Stomach (tissue), 9 donors: ENCODE measurements around the gene PPP3CA. TPM values are rescaled to one million over a fixed set of nuclear protein-coding genes. Genes with fewer than 3 reads are reported as not detected.
"Not testable (repeated sequence)": the region's sequence is repeated elsewhere in the genome, so short reads cannot be mapped to it uniquely, and the experiment has no call there.

Source experiments
- DNase-seq, 2 donors: peaks; one replicate each; pipeline versions ENCODE4 v3.0.0 to v3.0.0-alpha.2; 2013 to 2019
- H3K27ac ChIP-seq, 5 donors: fragments of 200-600 bp in 4 of 5; sonication (generic) in 4 of 5; one replicate each; pipeline ENCODE4 v1.5.1; 2013 to 2019; ENCODE audit warnings: mild to moderate bottlenecking in 1 of 5, moderate library complexity in 1 of 5
- H3K27me3 ChIP-seq, 3 donors: fragments of 200-600 bp; sonication (generic); one replicate each; pipeline ENCODE4 v1.5.1; 2017 to 2019; ENCODE audit warnings: mixed run types in 1 of 3
- H3K36me3 ChIP-seq, 4 donors: fragments of 200-600 bp; sonication (generic); 1 replicate in 3 of 4; 2 replicates in 1 of 4; pipeline ENCODE4 v1.5.1; 2016 to 2019
- H3K4me1 ChIP-seq, 4 donors: fragments of 200-600 bp; sonication (generic); one replicate each; pipeline ENCODE4 v1.5.1; 2016 to 2019
- H3K4me3 ChIP-seq, 4 donors: fragments of 200-600 bp; sonication (generic) in 3 of 4; one replicate each; pipeline ENCODE4 v1.5.1; 2016 to 2019; ENCODE audit warnings: mild to moderate bottlenecking in 1 of 4
- H3K9me3 ChIP-seq, 4 donors: fragments of 200-600 bp; sonication (generic); one replicate each; pipeline ENCODE4 v1.5.1; 2016 to 2019
- CTCF ChIP-seq, 7 experiments: fragments of 450-650 bp in 4 of 7; fragments of 200-600 bp in 3 of 7; sonication (generic) in 3 of 7; IDR thresholded peaks; one replicate each; pipeline ENCODE4 v1.5.1; 2016 to 2019; ENCODE audit warnings: antibody characterized with exemption in 7 of 7, control low read depth in 2 of 7, mild to moderate bottlenecking in 1 of 7
- EP300 ChIP-seq: sonication (generic); formaldehyde crosslinking; IDR thresholded peaks from one replicate; pipeline ENCODE4 v1.6.1; 2017; ENCODE audit warnings: antibody characterized with exemption
- POLR2A ChIP-seq, 4 donors: fragments of 450-650 bp; IDR thresholded peaks; one replicate each; pipeline ENCODE4 v1.6.1; 2016; ENCODE audit warnings: antibody characterized with exemption in 4 of 4, control low read depth in 2 of 4, mild to moderate bottlenecking in 1 of 4, moderate library complexity in 1 of 4
- POLR2AphosphoS5 ChIP-seq, 3 donors: sonication (generic); formaldehyde crosslinking; IDR thresholded peaks; one replicate each; pipeline ENCODE4 v1.6.1; 2016; ENCODE audit warnings: antibody characterized with exemption in 3 of 3
- WGBS, 5 donors: extraction: QIAGEN DNeasy Blood & Tissue Kit in 3 of 5; methylation state at CpG; one replicate each; pipeline versions ENCODE4 v1.1.5 to v1.1.7; 2013 to 2018; 5-methylcytosine and 5-hydroxymethylcytosine counted together
- intact Hi-C: fragments of 100-400 bp; cut with DNase I; formaldehyde crosslinking; loops from one replicate; pipeline ENCODE4 v1.15.1; 2023; ENCODE audit warnings: low total_unique reads
- polyA plus RNA-seq, 3 donors: library from polyadenylated mRNA; stranded (reverse); fragments of 200-250 nt; gene quantifications; one replicate each; pipeline ENCODE4 v1.2.3, GENCODE V29; 2013
- total RNA-seq, 5 donors: library from RNA; depleted of rRNA; stranded (reverse); fragments of >200 nt; gene quantifications; one replicate each; pipeline versions ENCODE4 v1.1.0 to v1.2.3, GENCODE V29; 2014 to 2016
- donor health status: healthy with polysubstance abuse.
- donor health status: Bipolar disorder and iron deficiency.
- donor health status: healthy.

PPP3CA gene
- total and polyA plus RNA-seq, 8 donors = 8.9 to 62.4 (median 20.6) TPM

- DNase-seq = no peak
- no peaks in the 10 kb centered on the region for H3K36me3 ChIP-seq
- H3K9me3 ChIP-seq = no peaks in the 10 kb centered on the region
- intact Hi-C loops = no loop called here
- no peak for TF ChIP-seq EP300
- TF ChIP-seq POLR2A (IDR thresholded peaks at IDR 0.05) = no peak
- no peak for TF ChIP-seq POLR2AphosphoS5 (IDR thresholded peaks at IDR 0.05)
- no peak for TF ChIP-seq CTCF (IDR thresholded peaks at IDR 0.05)
- H3K4me3 ChIP-seq = no peak overlapping the region
- H3K27me3 ChIP-seq = no peaks in the 10 kb centered on the region
- no peak overlapping the region for H3K27ac ChIP-seq
- 82 to 90% (median 88%) methylated on average over 5 of the region's 5 CpGs for WGBS, 5 donors
- H3K4me1 ChIP-seq = peaks cover 0 to 35% (median 15%) of the 10 kb centered on the region in 4 donors
These were observed 206.1 kb downstream of the PPP3CA start for GRCh38 chr4:101141230-101141629.

GRCh38 chr4:101140228-101140627 is 207.1 kb downstream of the PPP3CA start:
- no peak for DNase-seq
- intact Hi-C loops = no loop called here
- Histone ChIP-seq H3K27ac (no peak overlapping the region), H3K36me3 (no peaks in the 10 kb centered on the region), H3K4me1 (peaks cover 0 to 45% (median 19%) of the 10 kb centered on the region in 4 donors), H3K9me3 (no peaks in the 10 kb centered on the region), H3K27me3 (no peaks in the 10 kb centered on the region), H3K4me3 (no peak overlapping the region)
- TF ChIP-seq POLR2AphosphoS5 (IDR thresholded peaks at IDR 0.05) (no peak), CTCF (IDR thresholded peaks at IDR 0.05) (no peak), POLR2A (IDR thresholded peaks at IDR 0.05) (no peak), EP300 (no peak)

- Histone ChIP-seq H3K4me3 (no peak overlapping the region), H3K4me1 (peaks cover 0 to 46% (median 20%) of the 10 kb centered on the region in 4 donors), H3K36me3 (no peaks in the 10 kb centered on the region), H3K27me3 (no peaks in the 10 kb centered on the region), H3K27ac (no peak overlapping the region), H3K9me3 (peaks cover 0 to 5% (median 0%) of the 10 kb centered on the region in 4 donors)
- intact Hi-C loops = no loop called here
- 85 to 88% (median 87%) methylated on average over 8 of the region's 8 CpGs for WGBS, 5 donors
- DNase-seq = no peak
- TF ChIP-seq POLR2AphosphoS5 (IDR thresholded peaks at IDR 0.05) (no peak), POLR2A (IDR thresholded peaks at IDR 0.05) (no peak), EP300 (no peak), CTCF (IDR thresholded peaks at IDR 0.05) (no peak)
These were observed 210.7 kb downstream of the PPP3CA start for GRCh38 chr4:101136373-101137370.

GRCh38 chr4:101135371-101136010 is 211.8 kb downstream of the PPP3CA start:
- Histone ChIP-seq H3K4me3 (no peak overlapping the region), H3K36me3 (no peaks in the 10 kb centered on the region), H3K4me1 (peaks cover 0 to 36% (median 16%) of the 10 kb centered on the region in 4 donors), H3K27me3 (no peaks in the 10 kb centered on the region), H3K27ac (no peak overlapping the region), H3K9me3 (peaks cover 0 to 5% (median 0%) of the 10 kb centered on the region in 4 donors)
- no peak for DNase-seq
- TF ChIP-seq EP300 (no peak), POLR2AphosphoS5 (IDR thresholded peaks at IDR 0.05) (no peak), CTCF (IDR thresholded peaks at IDR 0.05) (no peak), POLR2A (IDR thresholded peaks at IDR 0.05) (no peak)
- intact Hi-C loops = no loop called here
- WGBS, 5 donors = 69 to 76% (median 73%) methylated on average over 3 of the region's 3 CpGs

- H3K4me3 ChIP-seq, H3K9me3 ChIP-seq, intact Hi-C loops, H3K36me3 ChIP-seq, H3K27ac ChIP-seq, DNase-seq, H3K27me3 ChIP-seq: not testable (repeated sequence)
- 80 to 99% (median 88%) methylated on average over 5 of the region's 5 CpGs for WGBS, 5 donors
- H3K4me1 ChIP-seq = peaks cover 0 to 21% (median 10%) of the 10 kb centered on the region in 4 donors
These were observed 216.3 kb downstream of the PPP3CA start for GRCh38 chr4:101131058-101131457.

GRCh38 chr4:101128898-101129297 is 218.4 kb downstream of the PPP3CA start:
- H3K27me3 ChIP-seq, H3K36me3 ChIP-seq, intact Hi-C loops, H3K9me3 ChIP-seq, H3K27ac ChIP-seq, DNase-seq, H3K4me3 ChIP-seq: not testable (repeated sequence)
- 75 to 100% (median 78%) methylated on average over 1 of the region's 1 CpG for WGBS, 5 donors
- H3K4me1 ChIP-seq = peaks cover 0 to 22% (median 13%) of the 10 kb centered on the region in 4 donors
